Astrocyte (in vitro differentiated cells and primary cell): ENCODE data around the gene CLASP1. TPM values are rescaled to one million over a fixed set of nuclear protein-coding genes. Genes with fewer than 3 reads are reported as not detected.

Experiments
- DNase-seq: peaks from one replicate; pipeline ENCODE4 v3.0.0-alpha.2; 2010; ENCODE audit warnings: low read depth
- FAIRE-seq: peaks from 2 replicates; lab custom pipeline; 2011; peaks lifted over from hg19 to GRCh38; lab: Jason Lieb, UNC
- H2AFZ ChIP-seq: 2 replicates; pipeline ENCODE4 v1.6.0; 2012; ENCODE audit warnings: low read depth, low read length, inconsistent platforms
- H3K27ac ChIP-seq: 2 replicates; pipeline ENCODE4 v1.5.1; 2011; ENCODE audit warnings: low read depth, low read length, inconsistent platforms
- H3K27me3 ChIP-seq: 2 replicates; pipeline ENCODE4 v1.6.0; 2011; ENCODE audit warnings: low read length, inconsistent platforms; ENCODE audit not compliant: insufficient read depth
- H3K36me3 ChIP-seq: 2 replicates; pipeline ENCODE4 v1.5.1; 2011; ENCODE audit warnings: low read length, inconsistent platforms; ENCODE audit not compliant: insufficient read depth
- H3K4me1 ChIP-seq: 2 replicates; pipeline ENCODE4 v1.5.1; 2011; ENCODE audit warnings: low read length, inconsistent platforms; ENCODE audit not compliant: insufficient read depth
- H3K4me2 ChIP-seq: 2 replicates; pipeline ENCODE4 v1.6.0; 2012; ENCODE audit warnings: low read length, inconsistent platforms
- H3K4me3 ChIP-seq: 2 replicates; pipeline ENCODE4 v1.5.1; 2011; ENCODE audit warnings: low read depth, mild to moderate bottlenecking, low read length, inconsistent platforms; ENCODE audit not compliant: insufficient read depth
- H3K79me2 ChIP-seq: 2 replicates; pipeline ENCODE4 v1.6.0; 2012; ENCODE audit warnings: mild to moderate bottlenecking, low read length, inconsistent platforms; ENCODE audit not compliant: insufficient read depth
- H3K9ac ChIP-seq: 2 replicates; pipeline ENCODE4 v1.6.0; 2012; ENCODE audit warnings: mild to moderate bottlenecking, low read length, inconsistent platforms
- H3K9me3 ChIP-seq: 2 replicates; pipeline ENCODE4 v1.5.1; 2012; ENCODE audit warnings: low read depth, mild to moderate bottlenecking, low read length, inconsistent platforms; ENCODE audit not compliant: insufficient read depth
- H4K20me1 ChIP-seq: 2 replicates; pipeline ENCODE4 v1.6.0; 2012; ENCODE audit warnings: low read length, inconsistent platforms; ENCODE audit not compliant: insufficient read depth
- H3K27ac Mint-ChIP-seq: one replicate; pipeline ENCODE4 v1.8.0; 2021; ENCODE audit warnings: mild to moderate bottlenecking, mixed read lengths; ENCODE audit not compliant: unreplicated experiment
- H3K27me3 Mint-ChIP-seq: one replicate; pipeline ENCODE4 v1.8.0; 2021; ENCODE audit warnings: low read depth, mixed read lengths; ENCODE audit not compliant: unreplicated experiment
- H3K36me3 Mint-ChIP-seq: one replicate; pipeline ENCODE4 v1.8.0; 2021; ENCODE audit warnings: low read depth, mixed read lengths; ENCODE audit not compliant: unreplicated experiment
- H3K4me1 Mint-ChIP-seq: one replicate; pipeline ENCODE4 v1.8.0; 2021; ENCODE audit warnings: low read depth, mixed read lengths; ENCODE audit not compliant: unreplicated experiment
- H3K4me3 Mint-ChIP-seq: one replicate; pipeline ENCODE4 v1.8.0; 2021; ENCODE audit warnings: mild to moderate bottlenecking, moderate library complexity, mixed read lengths; ENCODE audit not compliant: unreplicated experiment
- H3K9me3 Mint-ChIP-seq: one replicate; pipeline ENCODE4 v1.8.0; 2021; ENCODE audit warnings: mild to moderate bottlenecking, mixed read lengths; ENCODE audit not compliant: unreplicated experiment
- CTCF ChIP-seq: IDR thresholded peaks from 2 replicates; pipeline ENCODE4 v1.5.1; 2011; ENCODE audit warnings: low read depth, mild to moderate bottlenecking, inconsistent platforms, low read length, moderate library complexity; ENCODE audit not compliant: insufficient read depth
- EZH2 ChIP-seq: IDR thresholded peaks from 2 replicates; pipeline ENCODE4 v1.6.1; 2012; ENCODE audit warnings: mild to moderate bottlenecking, low read length, inconsistent platforms; ENCODE audit not compliant: insufficient read depth
- total RNA-seq: library from RNA; stranded (reverse); gene quantifications from 2 replicates; pipeline ENCODE4 v1.2.1, GENCODE V29; 2021

The CLASP1 gene
- total RNA-seq, 1 donor from 2014 or later: 56.7 TPM

- no peak overlapping the region for H2AFZ ChIP-seq
- H3K4me1 ChIP-seq: no peaks in the 10 kb centered on the region
- peak; percentile 2 for DNase-seq
- no peak overlapping the region for H3K27ac ChIP-seq
- no peaks in the 10 kb centered on the region for H4K20me1 ChIP-seq
- H3K9ac ChIP-seq: no peak overlapping the region
- TF ChIP-seq EZH2: no peak
- peak; percentile 71 for TF ChIP-seq CTCF
- H3K9me3 ChIP-seq: no peaks in the 10 kb centered on the region
- H3K27me3 ChIP-seq: peaks cover 5% of the 10 kb centered on the region
- no peak overlapping the region for H3K4me3 Mint-ChIP-seq
- H3K4me3 ChIP-seq: no peak overlapping the region
- no peaks in the 10 kb centered on the region for H3K79me2 ChIP-seq
- peaks cover 46% of the 10 kb centered on the region for H3K27me3 Mint-ChIP-seq
- no peaks in the 10 kb centered on the region for H3K4me1 Mint-ChIP-seq
- H3K9me3 Mint-ChIP-seq: peaks cover 3% of the 10 kb centered on the region
- no peaks in the 10 kb centered on the region for H3K36me3 Mint-ChIP-seq
- FAIRE-seq: no peak
- H3K36me3 ChIP-seq: no peaks in the 10 kb centered on the region
- no peak overlapping the region for H3K4me2 ChIP-seq
- no peak overlapping the region for H3K27ac Mint-ChIP-seq
These were observed 351.9 kb downstream of the CLASP1 start for GRCh38 chr2:121297217-121297830.

- H2AFZ ChIP-seq: no peak overlapping the region
- H3K36me3 Mint-ChIP-seq: no peaks in the 10 kb centered on the region
- H3K4me1 ChIP-seq: no peaks in the 10 kb centered on the region
- no peaks in the 10 kb centered on the region for H4K20me1 ChIP-seq
- H3K4me2 ChIP-seq: no peak overlapping the region
- H3K4me3 Mint-ChIP-seq: no peak overlapping the region
- H3K27me3 Mint-ChIP-seq: peaks cover 48% of the 10 kb centered on the region
- TF ChIP-seq EZH2 (no peak), CTCF (no peak)
- peaks cover 5% of the 10 kb centered on the region for H3K27me3 ChIP-seq
- no peak overlapping the region for H3K27ac ChIP-seq
- DNase-seq (no peak), FAIRE-seq (no peak)
- H3K9ac ChIP-seq: no peak overlapping the region
- H3K4me3 ChIP-seq: no peak overlapping the region
- no peaks in the 10 kb centered on the region for H3K79me2 ChIP-seq
- H3K9me3 ChIP-seq: no peaks in the 10 kb centered on the region
- no peak overlapping the region for H3K27ac Mint-ChIP-seq
- peaks cover 3% of the 10 kb centered on the region for H3K9me3 Mint-ChIP-seq
- no peaks in the 10 kb centered on the region for H3K4me1 Mint-ChIP-seq
- no peaks in the 10 kb centered on the region for H3K36me3 ChIP-seq
These were observed 353.2 kb downstream of the CLASP1 start for GRCh38 chr2:121295911-121296650.
